Measurements from ENCODE around the gene CDKAL1.
"Not testable (repeated sequence)": the region's sequence is repeated elsewhere in the genome, so short reads cannot be mapped to it uniquely, and the experiment has no call there.

The CDKAL1 gene

DNA sequence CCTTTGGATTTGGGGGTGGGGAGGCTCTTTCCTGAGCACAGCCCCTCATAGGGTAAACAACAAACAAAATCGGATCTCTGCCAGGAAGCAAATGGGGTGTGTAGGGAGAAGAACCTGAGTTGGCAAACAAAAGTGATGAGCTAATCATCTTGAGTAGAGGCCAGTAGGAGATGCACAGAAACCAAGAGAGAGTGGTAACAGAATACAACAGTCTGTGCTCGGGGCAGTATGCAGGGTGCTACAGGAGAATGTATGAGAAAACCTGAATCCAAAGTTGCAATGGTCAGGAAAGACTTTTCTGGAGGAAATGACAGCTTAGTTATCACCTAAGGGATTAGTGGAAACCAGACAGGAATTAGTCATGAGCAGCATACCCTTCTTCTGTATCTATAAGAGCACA, 177.8 kb downstream of the CDKAL1 start:
- DNase-seq = no peak

DNA sequence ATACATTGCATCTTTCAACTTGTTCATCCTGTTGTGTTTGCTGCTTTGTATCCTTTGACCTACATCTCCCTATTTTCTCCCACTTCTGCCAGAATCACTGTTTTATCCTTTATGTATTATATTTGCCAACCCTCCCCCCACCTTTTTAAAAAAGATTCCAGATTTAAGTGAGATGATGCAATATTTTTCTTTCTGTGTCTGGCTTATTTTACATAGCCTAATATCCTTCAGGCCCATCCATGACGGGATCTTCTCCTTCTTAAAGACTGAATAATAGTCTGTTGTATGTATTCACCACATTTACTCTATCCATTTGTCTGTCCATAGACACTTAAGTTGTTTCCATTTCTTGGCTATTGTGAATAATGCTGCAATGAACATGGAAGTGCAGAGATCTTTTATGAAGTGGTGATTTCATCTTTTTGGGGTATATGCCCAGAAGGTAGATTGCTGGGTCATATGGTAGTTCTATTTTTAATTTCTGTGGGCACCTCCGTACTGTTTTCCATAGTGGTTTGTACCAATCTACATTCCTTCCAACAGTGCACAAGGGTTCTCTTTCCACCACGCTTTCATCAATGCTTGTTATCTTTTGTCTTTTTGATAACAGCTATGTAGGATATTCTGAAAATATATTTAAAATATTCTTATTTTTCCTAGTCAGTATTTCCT, 181.0 kb downstream of the CDKAL1 start:
- DNase-seq = no peak

DNA sequence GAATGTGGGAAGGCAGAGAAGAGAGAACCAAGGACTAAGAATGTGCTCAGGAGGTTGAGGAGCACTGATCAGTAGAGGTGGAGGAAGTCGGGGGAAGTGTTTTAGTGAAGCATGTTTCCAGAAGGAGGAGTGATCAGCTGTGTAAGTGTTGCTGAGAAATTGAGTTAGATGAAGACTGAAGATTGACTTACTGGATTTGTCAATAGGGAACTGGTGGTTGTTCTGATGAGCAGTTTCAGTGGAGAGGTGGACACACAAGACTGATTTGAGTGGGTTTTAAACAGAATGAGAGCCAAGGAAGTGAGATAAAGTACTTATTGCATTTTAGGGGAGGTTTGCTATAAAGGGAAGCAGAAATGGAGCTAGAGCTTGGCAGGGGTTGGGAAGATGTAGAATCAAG, 182.6 kb downstream of the CDKAL1 start:
- DNase-seq = no peak

DNA sequence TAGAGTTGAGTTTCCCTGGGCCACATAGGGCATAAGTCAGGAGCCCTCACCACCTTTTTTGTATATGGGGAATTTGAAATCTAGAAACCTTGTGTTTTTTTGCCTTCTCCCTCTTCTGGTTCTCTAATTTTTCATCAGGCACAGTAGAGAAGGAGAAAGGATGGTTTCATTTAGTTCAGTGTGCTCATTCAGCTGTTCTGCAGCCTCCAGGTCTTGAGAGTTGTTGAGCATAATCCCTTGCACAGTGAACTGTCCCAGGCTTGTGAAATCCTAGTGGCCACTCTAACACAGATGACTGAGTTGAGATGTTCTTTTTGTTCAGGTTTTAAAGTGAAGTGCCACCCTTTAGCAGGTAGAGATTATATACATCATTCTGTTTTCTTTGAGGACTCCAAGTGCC, 183.5 kb downstream of the CDKAL1 start:
- DNase-seq = no peak

DNA sequence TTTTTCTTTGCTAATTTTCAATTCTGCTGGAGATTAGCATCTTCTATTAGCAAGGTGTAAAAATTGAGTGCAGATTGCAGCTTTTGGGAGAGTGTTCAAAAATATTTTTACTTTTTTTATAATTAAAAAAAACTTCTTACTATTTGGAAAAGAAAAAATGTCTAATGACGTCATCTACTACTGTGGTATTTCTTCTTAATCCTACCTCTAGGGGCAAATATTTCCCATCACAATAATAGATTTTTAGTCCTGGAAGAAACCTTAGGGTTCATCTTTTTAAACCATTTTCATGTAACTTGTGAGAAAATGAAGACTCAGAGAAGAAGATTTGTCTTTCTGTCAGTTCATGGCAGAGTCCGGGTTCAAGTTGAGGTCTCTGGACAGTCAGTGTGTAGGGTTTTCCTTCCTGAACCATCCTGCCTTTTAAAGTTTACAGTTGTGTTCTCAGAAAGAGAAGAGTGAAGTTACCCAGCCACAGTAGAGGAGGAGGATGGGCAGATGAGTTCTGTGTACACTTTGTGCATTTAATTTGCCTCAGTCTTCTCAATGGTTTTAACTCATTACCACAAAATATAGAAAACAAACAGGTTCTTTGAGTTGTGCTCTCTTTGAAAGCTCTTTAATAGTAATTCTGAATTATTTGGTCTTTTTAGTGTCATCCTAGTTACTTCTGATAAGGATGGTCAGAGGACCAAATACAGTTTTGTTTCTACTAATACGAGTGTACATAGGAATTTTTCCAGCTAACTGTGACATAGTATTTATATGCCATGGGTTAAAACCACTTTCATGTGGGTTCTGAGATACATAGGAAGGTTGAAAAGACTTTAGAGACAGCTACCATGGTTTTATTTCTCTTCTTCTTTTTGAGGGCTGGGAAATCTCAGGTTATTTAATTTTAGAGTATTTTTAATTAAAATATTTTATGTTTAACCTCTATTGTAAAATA, 184.7 kb downstream of the CDKAL1 start:
- DNase-seq = no peak

DNA sequence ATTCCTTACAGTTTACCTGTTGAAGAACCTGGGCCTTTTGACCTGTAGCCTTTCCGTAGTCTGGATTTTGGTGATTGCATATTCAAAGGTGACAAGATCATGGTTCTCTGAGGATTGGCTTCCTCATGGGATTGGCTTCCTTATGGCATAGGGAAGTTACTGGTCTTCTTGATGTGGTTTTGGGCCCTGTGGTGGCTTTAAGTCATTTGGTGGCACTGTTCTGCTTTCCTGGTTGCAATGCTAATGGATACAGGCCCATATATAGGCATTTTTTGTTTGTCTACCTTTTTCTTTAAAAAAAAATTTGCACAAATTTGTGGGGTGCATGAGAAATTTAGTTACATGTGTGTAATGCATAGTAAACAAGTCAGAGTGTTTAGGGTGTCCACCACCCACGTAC, 185.7 kb downstream of the CDKAL1 start:
- no peak for DNase-seq

DNA sequence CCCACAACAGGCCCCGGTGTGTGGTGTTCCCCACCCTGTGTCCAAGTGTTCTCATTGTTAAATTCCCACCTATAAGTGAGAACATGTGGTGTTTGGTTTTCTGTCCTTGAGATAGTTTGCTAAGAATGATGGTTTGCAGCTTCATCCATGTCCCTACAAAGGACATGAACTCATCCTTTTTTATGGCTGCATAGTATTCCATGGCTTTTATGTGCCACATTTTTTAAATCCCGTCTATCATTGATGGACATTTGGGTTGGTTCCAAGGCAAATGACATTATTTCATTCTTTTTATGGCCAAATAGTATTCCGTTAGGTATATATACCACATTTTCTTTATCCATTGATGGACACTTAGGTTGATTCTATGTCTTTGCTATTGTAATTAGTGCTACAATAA, 186.9 kb downstream of the CDKAL1 start:
- DNase-seq = not testable (repeated sequence)

DNA sequence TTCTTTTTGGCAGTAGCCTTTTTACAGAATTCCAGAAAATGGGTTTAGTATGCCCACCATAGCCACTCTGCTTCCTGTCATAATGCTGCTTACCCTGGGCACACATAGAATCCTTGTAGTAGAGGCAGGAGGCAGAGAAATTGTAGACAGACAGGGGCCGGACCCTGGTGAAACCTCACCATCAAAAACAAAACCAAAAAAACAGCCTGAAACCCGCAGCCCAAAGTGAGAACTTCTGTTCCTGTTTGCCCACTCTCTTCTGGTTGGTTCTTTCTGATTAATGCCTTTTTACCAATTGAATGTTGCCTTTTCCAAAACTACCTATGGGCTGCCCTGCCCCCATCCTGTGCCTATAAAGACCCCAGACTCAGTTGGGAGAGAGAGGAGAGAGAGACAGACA, 188.2 kb downstream of the CDKAL1 start:
- DNase-seq = no peak

DNA sequence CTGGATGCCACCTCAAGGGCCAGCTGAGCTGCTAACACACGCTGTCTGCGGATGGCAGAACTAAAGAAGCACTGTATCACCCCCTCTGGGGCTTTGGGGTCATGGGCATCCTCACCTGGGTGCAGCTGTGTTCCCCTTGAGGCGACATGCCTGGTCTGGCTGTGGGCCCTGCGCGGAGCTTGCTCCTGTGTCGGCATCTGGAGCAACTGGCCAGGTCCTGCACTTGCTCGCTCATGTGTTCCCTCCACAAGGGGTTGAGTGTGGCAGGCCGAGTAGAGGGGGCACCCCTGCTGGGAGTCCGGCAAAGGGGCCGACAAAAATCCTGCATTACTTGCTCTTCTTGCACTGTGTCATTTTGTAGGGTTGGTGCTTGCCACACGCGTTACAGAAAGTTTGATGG, 189.0 kb downstream of the CDKAL1 start:
- DNase-seq = no peak

DNA sequence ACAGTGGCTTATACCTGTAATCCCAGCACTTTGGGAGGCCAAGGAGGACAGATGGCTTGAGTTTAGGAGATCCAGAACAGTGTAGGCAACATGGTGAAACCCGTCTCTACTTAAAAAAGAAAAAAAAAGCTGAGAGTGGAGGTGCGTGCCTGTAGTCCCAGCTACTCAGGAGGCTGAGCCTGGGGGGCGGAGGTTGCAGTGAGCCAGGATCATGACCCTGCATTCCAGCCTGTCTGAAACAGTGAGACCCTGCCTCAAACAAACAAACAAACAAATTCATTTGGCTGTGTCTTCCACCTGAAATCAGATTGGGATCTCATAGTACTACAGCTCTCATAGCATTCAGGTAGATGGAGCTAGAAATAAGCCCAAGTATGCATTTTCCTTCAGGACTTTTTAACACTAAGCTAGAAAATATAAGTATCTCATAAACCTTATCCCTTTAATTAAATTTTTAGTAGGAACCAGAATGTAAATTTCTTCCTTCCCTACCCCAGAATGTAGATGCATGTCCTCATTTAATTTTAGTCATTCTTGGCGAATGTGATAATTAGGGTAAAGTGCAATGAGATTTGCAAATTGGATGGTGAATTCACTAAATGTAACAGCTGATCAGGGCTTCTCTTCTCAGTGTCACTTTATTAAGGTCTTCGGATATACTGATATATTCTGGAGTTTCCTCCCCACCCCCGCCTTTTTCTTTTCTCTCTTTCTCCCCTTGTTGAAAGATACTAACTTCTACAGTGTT, 190.4 kb downstream of the CDKAL1 start:
- no peak for DNase-seq

DNA sequence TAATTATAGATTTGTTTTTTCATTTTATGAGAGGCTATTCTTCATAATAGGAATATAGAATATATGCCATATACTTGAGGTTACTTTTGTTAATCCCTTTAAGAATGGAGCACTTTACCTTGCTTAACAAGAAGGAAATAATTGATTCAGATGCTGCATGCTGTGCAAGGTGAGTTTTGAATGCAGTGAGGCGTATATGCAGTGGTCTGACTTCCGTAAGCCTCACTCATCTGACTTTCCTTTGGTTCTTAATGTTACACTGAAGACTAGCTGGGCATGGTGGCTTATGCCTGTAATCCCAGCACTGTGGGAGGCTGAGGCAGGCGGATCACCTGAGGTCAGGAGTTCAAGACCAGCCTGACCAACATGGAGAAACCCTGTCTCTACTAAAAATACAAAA, 191.0 kb downstream of the CDKAL1 start:
- DNase-seq = not testable (repeated sequence)

DNA sequence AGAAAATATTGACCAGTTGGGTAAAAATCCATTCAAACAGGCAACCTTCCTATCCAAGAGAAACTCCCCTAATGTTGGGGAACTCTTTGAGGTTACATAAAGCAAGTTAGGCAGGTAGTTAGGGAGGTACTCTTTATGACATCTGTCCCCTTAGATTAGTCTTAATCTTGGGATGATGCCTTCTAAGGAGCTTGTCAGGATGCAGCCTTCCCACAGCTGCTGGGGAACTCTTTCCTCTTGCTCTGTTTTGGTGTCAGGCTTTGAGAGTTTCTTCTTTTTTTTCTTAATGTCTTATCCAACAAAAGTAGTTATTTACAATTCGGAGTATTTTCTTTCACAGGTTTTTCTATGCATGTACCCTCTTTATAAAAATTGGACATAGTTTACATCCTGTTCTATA, 194.8 kb downstream of the CDKAL1 start:
- no peak for DNase-seq

DNA sequence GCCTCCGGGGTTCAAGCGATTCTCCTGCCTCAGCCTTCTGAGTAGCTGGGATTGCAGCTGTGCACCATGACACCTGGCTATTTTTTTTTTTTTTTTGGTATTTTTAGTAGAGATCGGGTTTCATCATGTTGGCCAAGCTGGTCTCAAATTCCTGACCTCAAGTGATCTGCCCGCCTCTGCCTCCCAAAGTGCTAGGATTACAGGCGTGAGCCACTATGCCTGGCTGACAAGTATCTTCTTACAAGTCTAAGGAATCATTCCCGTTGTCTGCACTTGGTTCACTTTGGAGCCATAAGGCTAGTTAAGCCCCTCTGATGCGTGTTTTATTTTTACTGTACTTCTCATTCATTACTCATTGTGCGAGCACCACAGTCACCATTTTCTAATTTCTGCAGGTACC, 198.1 kb downstream of the CDKAL1 start:
- DNase-seq = not testable (repeated sequence)

DNA sequence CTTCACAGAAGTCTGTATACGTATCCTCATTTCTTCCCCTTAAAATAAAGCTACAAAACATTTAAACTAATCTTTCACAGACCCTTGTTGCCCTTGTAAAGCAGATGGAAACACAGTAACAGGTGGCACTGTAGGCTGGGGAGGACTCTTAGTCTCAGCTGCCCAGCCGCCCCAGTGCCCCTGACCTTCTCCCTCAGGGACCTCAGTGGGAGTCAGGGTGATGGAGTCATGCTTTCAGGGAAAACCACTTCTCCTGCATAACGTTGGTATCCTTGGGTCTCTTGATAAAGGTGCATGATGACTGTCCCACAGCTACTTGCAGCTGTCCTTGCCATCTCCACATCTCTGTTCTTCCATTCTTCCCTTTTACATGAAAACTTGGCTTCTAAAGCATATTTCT, 198.6 kb downstream of the CDKAL1 start:
- DNase-seq = no peak

DNA sequence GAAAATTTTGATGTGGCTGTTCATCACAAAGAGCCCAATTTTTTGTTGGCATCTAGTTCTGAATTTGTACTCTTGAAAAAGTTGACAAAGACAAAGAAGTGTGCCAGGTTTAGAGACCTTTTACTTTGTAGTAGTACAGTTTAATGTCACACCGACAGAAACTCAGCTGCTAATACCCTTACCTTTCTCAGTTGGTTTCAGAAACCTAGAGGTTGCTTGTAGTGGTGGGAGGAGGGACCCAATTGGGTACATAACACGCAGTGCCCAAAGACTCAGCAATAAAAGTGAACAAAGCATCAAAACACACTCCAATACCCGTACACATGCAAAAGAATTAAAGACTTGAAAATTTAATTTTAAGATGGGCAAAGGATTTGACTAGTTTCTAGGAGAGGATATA, 203.7 kb downstream of the CDKAL1 start:
- DNase-seq = no peak

DNA sequence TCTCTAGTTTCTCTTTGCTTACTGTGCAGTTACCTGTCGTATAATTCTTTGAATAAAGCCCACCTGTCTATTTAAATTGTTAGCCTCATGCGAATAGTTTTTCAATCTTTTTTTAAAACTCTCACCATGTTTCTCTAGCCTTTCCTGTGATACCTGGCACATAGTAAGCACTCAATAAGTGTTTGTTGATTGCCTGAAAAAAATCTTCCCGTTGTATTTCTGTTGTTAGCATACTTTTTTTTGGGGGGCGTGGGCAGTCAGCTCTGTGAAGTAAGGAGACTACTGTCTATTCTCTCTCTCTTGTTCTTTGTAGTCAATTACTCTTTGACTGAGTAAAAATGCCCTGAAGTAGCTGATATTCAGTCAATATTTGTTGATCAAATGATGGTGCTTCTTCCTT, 205.8 kb downstream of the CDKAL1 start:
- no peak for DNase-seq

DNA sequence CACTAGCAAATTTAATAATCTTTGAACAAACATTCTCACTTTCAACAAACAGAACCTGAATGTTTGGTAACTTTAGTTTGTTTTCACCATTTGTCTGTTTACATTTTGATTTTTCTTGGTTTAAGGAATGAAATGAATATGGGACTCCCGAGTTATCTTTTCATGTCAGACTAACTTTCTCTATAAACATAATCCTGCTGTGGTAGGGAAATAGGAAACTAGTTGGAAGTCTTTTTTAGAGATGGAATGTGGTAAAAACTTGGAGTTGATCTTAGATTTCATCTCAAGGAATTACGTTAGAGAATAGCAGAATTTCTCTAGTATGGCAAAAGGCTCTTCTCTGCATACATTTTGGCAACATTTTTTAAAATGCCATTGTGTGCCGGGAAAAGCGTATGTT, 206.5 kb downstream of the CDKAL1 start:
- DNase-seq = no peak

DNA sequence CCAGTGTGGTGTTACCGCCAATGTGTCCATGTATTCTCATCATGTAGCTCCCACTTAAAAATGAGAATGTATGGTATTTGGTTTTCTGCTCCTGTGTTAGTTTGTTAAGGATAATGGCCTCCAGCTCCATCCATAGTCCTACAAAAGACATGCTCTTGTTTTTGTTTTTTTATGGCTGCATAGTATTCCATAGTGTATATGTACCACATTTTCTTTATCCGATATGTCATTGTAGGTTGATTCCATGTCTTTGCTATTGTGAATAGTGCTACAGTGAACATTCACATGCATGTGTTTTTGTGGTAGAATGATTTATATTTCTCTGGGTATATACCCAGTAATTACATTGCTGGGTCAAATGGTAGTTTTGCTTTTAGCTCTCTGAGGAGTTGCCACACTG, 207.2 kb downstream of the CDKAL1 start:
- no peak for DNase-seq

DNA sequence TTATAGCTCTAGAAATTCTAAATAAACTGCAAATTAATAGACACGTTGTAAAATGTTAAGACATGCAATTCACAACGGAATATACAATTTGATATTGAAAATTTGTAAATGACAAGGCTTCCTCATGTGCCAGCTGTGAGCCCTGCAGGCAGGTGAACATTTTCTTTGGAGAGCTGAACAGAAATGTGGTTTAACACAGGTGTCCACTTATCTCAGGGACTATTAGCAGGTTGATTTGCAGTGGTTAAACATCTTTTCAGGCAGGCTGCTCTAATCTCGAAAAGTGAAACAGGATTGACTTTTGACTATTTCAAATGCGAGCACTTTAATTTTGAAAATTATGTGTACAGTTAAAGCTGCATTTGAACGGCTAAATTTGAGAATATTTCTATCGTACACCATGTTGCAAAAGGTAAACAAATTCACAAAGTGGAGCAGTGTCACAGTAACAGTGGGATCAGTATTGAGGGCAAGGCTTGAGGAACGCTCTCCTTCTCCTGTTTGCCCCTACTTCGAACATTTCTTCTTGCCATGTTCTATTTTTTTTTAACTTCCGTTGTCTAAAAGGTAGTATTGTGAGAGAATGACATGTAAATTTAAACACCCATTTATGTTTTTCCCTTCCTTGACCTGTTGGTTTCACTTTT, 210.8 kb downstream of the CDKAL1 start:
- no peak for DNase-seq

DNA sequence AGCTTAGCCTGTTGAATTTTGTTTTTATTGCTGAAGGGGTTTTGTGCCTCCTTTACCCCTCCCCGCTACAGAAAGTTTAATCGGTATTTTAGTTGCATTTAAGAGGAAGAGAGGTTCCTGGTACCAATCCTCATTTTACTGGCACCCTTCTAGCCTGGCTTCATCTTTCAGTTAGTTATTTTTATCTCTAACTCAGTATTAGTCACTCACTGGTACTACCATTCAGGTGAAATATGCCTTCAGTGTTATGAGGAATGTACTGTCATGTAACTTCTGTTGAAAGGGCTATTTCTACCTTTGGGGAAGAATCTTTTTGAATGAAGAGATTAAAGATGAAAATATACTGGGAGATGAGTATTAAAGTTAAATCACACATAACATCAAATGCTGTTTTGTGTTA, 211.8 kb downstream of the CDKAL1 start:
- no peak for DNase-seq

DNA sequence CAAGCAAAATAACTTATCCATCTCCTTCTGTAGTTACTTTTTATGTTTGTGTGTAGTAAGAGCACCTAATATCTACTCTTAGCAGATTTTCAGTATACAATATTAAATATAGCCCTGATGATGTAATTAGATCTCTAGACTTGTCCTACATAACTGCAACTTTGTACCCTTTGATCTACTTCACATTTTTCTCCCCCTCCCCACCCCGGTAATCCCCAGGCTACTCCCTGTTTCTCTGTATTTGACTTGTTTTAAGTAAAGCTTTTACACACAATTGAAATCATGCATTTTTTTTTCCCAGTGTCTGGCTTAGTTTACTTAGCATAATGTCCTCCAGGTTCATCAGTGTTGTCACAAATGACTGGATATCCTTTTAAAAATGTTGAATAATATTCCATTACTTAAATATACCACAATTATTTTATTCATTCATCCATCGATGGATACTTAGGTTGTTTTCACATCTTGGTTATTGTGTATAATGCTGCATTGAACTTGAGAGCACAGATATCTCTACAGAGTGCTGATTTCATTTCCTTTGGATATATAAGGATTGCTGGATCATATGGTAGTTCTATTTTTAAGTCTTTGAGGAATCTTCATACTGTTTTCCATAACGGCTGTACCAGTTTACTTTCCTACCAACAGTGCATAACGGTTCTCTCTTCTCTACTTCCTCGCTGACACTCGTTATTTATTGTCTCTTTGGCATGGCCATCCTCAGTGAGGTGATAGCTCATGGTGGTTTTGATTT, 212.7 kb downstream of the CDKAL1 start:
- DNase-seq = no peak

DNA sequence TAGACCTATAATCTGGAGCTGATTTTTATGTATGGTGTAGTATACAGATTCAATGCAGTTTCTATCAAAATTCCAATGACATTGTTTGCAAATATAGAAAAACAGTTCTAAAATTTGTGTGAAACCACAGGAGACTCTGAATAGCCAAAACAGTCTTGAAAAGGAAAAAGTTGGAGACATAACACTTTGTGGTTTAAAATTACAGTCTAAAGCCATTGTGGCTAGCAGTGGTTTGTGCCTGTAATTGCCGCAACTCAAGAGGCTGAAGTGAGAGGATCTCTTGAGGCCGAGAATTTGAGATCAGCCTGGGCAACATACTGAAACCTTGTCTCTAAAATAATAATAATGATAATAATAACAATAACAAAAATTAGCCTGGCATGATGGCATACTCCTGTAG, 213.7 kb downstream of the CDKAL1 start:
- no peak for DNase-seq
